Measurements from ENCODE around the gene IGHMBP2.

Gene IGHMBP2

DNA sequence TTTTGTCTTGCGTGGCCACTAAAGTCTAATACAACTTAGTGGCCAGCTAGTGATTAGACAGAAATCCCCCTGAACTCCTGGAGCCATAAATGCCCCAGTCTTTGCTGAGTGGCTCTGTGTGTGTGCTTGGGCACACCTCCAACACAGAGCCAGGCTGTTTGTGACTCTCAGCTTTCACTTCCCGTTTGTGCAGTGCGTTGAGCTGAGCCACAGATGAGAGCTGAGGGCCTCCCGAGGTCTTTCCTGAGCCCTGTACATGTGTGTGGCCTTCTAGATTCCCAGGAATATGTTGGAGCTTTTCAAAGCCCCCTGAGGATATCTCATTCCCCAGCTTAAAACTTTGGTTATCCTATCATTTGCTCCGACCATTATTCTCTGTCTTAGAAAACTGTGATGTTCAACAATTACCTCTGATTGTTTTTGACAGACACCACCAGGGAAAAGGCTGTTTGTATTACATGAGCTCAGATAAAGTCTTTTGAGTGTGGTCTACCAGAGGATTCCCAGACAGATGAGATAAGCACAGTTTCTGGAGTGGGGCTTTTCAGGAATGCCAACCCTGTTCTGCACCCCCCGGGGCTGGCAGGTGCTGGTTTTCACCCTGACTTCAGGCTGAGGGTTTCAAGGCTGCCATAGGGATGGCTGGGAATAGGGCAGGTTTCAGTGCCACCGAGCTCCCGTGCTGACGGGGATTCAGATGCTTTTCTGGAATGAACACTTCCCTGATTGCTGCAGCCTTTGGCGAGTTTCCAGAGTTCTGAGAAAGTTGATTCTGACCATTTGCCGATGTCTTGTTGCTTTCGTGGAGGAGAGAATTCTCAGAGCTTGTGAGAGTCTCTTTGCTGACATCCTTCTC is 23.8 kb downstream of the IGHMBP2 start:
- DNase-seq (ENCODE audit: low read depth, low spot score), result no peak
- Histone ChIP-seq H3K27me3 (ENCODE audit: control insufficient read depth, insufficient read depth, low read length) (no peaks in the 10 kb centered on the region), H3K9me3 (ENCODE audit: control insufficient read depth, insufficient read depth, low read length) (peaks cover 1% of the 10 kb centered on the region; the same call in 1 of the 2 replicates), H3K27ac (ENCODE audit: low read length) (no peak overlapping the region), H3K4me1 (ENCODE audit: control insufficient read depth, insufficient read depth, low read length) (no peaks in the 10 kb centered on the region), H3K4me3 (ENCODE audit: low read length) (no peak overlapping the region), H3K36me3 (ENCODE audit: control insufficient read depth, insufficient read depth, low read length) (peaks cover 13% of the 10 kb centered on the region)
- WGBS (ENCODE audit: insufficient coverage, insufficient read length), result no CpG with 5 or more reads among the region's 12 CpGs

DNA sequence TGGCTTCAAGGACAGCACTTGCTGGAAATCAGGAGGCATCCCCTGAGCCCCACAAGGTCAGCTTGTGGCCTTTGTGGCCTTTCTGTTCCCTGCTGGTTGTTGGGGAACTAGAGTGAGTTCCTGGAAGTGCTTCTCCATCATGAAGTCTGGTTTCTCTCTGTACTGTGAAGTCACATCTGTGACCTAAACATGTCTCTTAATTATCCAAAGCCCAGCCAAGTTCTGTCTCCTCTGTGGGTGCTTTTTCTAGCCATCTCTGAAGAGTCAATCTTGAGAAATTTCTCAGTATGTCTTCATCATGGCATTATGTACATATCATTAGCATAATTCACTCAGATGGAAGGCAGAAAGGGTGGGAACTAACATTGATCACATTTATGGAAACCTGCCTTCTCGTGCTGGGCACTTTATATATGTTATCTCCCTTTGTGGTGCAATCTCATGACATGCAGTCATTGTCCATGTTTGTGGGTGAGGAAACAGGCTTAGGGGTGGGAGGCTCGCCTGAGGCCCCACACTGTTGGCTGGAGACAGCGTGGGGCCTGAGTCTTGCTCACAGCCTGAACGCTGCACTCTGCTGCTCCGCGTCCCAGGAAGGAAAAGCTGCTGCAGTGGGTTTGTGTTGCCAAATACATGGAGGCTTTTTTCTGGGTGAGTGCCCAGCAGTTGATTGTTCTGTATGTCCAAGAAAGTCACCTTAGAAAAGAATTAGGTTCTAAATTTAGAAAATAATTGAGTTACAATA is 24.6 kb downstream of the IGHMBP2 start:
- DNase-seq (ENCODE audit: low read depth, low spot score), result no peak
- Histone ChIP-seq H3K27ac (ENCODE audit: low read length) (no peak overlapping the region), H3K4me3 (ENCODE audit: low read length) (no peak overlapping the region), H3K36me3 (ENCODE audit: control insufficient read depth, insufficient read depth, low read length) (peaks cover 13% of the 10 kb centered on the region), H3K4me1 (ENCODE audit: control insufficient read depth, insufficient read depth, low read length) (no peaks in the 10 kb centered on the region), H3K27me3 (ENCODE audit: control insufficient read depth, insufficient read depth, low read length) (no peaks in the 10 kb centered on the region), H3K9me3 (ENCODE audit: control insufficient read depth, insufficient read depth, low read length) (peaks cover 1% of the 10 kb centered on the region; the same call in 1 of the 2 replicates)
- WGBS (ENCODE audit: insufficient coverage, insufficient read length), result no CpG with 5 or more reads among the region's 6 CpGs

DNA sequence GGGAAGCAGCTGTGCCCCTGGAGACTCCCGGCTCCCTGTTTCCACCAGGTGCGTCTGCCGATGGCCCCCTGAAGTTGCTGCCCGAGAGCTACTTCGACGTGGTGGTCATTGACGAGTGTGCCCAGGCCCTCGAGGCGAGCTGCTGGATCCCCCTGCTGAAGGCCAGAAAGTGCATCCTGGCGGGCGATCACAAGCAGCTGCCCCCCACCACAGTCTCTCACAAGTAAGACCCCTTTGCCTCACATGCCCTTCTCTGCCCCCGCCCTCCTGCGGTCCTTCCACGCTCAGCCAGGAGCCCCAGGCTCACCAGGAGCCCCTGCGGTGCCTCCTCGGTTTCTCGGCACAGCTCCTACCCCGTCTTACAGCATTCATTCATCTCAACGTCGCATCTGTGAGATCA is 25.4 kb downstream of the IGHMBP2 start:
- no peaks in the 10 kb centered on the region for H3K4me1 ChIP-seq (ENCODE audit: control insufficient read depth, insufficient read depth, low read length)
- no CpG with 5 or more reads among the region's 20 CpGs for WGBS (ENCODE audit: insufficient coverage, insufficient read length)
- no peak for DNase-seq (ENCODE audit: low read depth, low spot score)
- no peak overlapping the region for H3K4me3 ChIP-seq (ENCODE audit: low read length)
- H3K27me3 ChIP-seq (ENCODE audit: control insufficient read depth, insufficient read depth, low read length), result no peaks in the 10 kb centered on the region
- peaks cover 13% of the 10 kb centered on the region for H3K36me3 ChIP-seq (ENCODE audit: control insufficient read depth, insufficient read depth, low read length)
- H3K27ac ChIP-seq (ENCODE audit: low read length), result no peak overlapping the region
- peaks cover 1% of the 10 kb centered on the region; the same call in 1 of the 2 replicates for H3K9me3 ChIP-seq (ENCODE audit: control insufficient read depth, insufficient read depth, low read length)

- no peak overlapping the region for H3K4me3 ChIP-seq (ENCODE audit: low read length)
- no peaks in the 10 kb centered on the region for H3K9me3 ChIP-seq (ENCODE audit: control insufficient read depth, insufficient read depth, low read length)
- DNase-seq (ENCODE audit: low read depth, low spot score), result no peak
- no peaks in the 10 kb centered on the region for H3K4me1 ChIP-seq (ENCODE audit: control insufficient read depth, insufficient read depth, low read length)
- no peaks in the 10 kb centered on the region for H3K27me3 ChIP-seq (ENCODE audit: control insufficient read depth, insufficient read depth, low read length)
- peaks cover 13% of the 10 kb centered on the region for H3K36me3 ChIP-seq (ENCODE audit: control insufficient read depth, insufficient read depth, low read length)
- no peak overlapping the region for H3K27ac ChIP-seq (ENCODE audit: low read length)
- 100% methylated on average over 1 of the region's 20 CpGs for WGBS (ENCODE audit: insufficient coverage, insufficient read length)
Measured at GRCh38 chr11:68929706-68930570, 26.2 kb downstream of the IGHMBP2 start.

- WGBS (ENCODE audit: insufficient coverage, insufficient read length), result no CpG with 5 or more reads among the region's 21 CpGs
- H3K27me3 ChIP-seq (ENCODE audit: control insufficient read depth, insufficient read depth, low read length), result no peaks in the 10 kb centered on the region
- no peaks in the 10 kb centered on the region for H3K4me1 ChIP-seq (ENCODE audit: control insufficient read depth, insufficient read depth, low read length)
- no peaks in the 10 kb centered on the region for H3K9me3 ChIP-seq (ENCODE audit: control insufficient read depth, insufficient read depth, low read length)
- H3K36me3 ChIP-seq (ENCODE audit: control insufficient read depth, insufficient read depth, low read length), result peaks cover 16% of the 10 kb centered on the region
- no peak for DNase-seq (ENCODE audit: low read depth, low spot score)
- H3K4me3 ChIP-seq (ENCODE audit: low read length), result no peak overlapping the region
- H3K27ac ChIP-seq (ENCODE audit: low read length), result no peak overlapping the region
Measured at GRCh38 chr11:68930991-68931855, 27.5 kb downstream of the IGHMBP2 start.

DNA sequence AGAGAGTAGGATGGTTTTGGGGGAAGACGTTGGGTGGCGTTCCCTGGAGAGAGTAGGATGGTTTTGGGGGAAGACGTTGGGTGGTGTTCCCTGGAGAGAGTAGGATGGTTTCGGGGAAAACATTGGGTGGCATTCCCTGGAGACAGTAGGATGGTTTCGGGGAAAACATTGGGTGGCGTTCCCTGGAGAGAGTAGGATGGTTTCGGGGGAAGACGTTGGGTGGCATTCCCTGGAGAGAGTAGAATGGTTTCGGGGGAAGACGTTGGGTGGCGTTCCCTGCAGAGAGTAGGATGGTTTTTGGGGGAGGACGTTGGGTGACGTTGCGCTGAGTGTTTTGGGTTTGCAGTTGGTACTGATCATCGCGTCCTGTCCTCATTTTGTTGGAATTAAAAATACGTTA is 28.2 kb downstream of the IGHMBP2 start:
- Histone ChIP-seq H3K27me3 (ENCODE audit: control insufficient read depth, insufficient read depth, low read length) (no peaks in the 10 kb centered on the region), H3K4me3 (ENCODE audit: low read length) (no peak overlapping the region), H3K36me3 (ENCODE audit: control insufficient read depth, insufficient read depth, low read length) (peaks cover 23% of the 10 kb centered on the region), H3K9me3 (ENCODE audit: control insufficient read depth, insufficient read depth, low read length) (no peaks in the 10 kb centered on the region), H3K4me1 (ENCODE audit: control insufficient read depth, insufficient read depth, low read length) (no peaks in the 10 kb centered on the region), H3K27ac (ENCODE audit: low read length) (no peak overlapping the region)
- 100% methylated on average over 3 of the region's 17 CpGs for WGBS (ENCODE audit: insufficient coverage, insufficient read length)
- no peak for DNase-seq (ENCODE audit: low read depth, low spot score)

DNA sequence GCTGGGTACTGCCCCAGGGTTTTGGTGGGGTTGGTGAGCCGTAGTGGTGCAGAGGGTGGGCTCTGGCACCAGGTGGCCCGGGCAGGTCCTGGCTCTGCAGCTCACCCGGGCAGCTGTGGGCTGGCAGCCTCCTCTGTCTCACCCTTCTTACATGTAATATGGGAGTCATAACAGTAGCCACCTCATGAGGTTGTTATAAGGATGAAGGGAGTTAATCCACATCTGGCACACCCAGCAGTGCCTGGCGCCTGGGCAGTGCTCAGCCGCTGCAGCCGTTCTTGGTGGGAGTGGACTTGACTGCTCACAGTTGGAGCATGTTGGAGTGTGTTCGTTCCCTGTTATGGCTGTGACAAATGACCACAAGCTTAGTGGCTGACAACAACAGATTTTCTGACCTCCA is 28.7 kb downstream of the IGHMBP2 start:
- Histone ChIP-seq H3K9me3 (ENCODE audit: control insufficient read depth, insufficient read depth, low read length) (no peaks in the 10 kb centered on the region), H3K27ac (ENCODE audit: low read length) (no peak overlapping the region), H3K4me3 (ENCODE audit: low read length) (no peak overlapping the region), H3K36me3 (ENCODE audit: control insufficient read depth, insufficient read depth, low read length) (peaks cover 28% of the 10 kb centered on the region), H3K4me1 (ENCODE audit: control insufficient read depth, insufficient read depth, low read length) (no peaks in the 10 kb centered on the region), H3K27me3 (ENCODE audit: control insufficient read depth, insufficient read depth, low read length) (no peaks in the 10 kb centered on the region)
- no peak for DNase-seq (ENCODE audit: low read depth, low spot score)
- no CpG with 5 or more reads among the region's 7 CpGs for WGBS (ENCODE audit: insufficient coverage, insufficient read length)

- H3K36me3 ChIP-seq (ENCODE audit: control insufficient read depth, insufficient read depth, low read length), result peaks cover 29% of the 10 kb centered on the region
- no peak overlapping the region for H3K4me3 ChIP-seq (ENCODE audit: low read length)
- no peaks in the 10 kb centered on the region for H3K9me3 ChIP-seq (ENCODE audit: control insufficient read depth, insufficient read depth, low read length)
- H3K27me3 ChIP-seq (ENCODE audit: control insufficient read depth, insufficient read depth, low read length), result no peaks in the 10 kb centered on the region
- no peak overlapping the region for H3K27ac ChIP-seq (ENCODE audit: low read length)
- no peak for DNase-seq (ENCODE audit: low read depth, low spot score)
- no CpG with 5 or more reads among the region's 24 CpGs for WGBS (ENCODE audit: insufficient coverage, insufficient read length)
- no peaks in the 10 kb centered on the region for H3K4me1 ChIP-seq (ENCODE audit: control insufficient read depth, insufficient read depth, low read length)
Measured at GRCh38 chr11:68932933-68933577, 29.4 kb downstream of the IGHMBP2 start.

GRCh38 chr11:68933605-68934320 is 30.1 kb downstream of the IGHMBP2 start:
- H3K9me3 ChIP-seq (ENCODE audit: control insufficient read depth, insufficient read depth, low read length), result no peaks in the 10 kb centered on the region
- no peak overlapping the region for H3K4me3 ChIP-seq (ENCODE audit: low read length)
- no peak for DNase-seq (ENCODE audit: low read depth, low spot score)
- WGBS (ENCODE audit: insufficient coverage, insufficient read length), result no CpG with 5 or more reads among the region's 17 CpGs
- no peak overlapping the region for H3K27ac ChIP-seq (ENCODE audit: low read length)
- H3K36me3 ChIP-seq (ENCODE audit: control insufficient read depth, insufficient read depth, low read length), result peaks cover 32% of the 10 kb centered on the region
- no peaks in the 10 kb centered on the region for H3K27me3 ChIP-seq (ENCODE audit: control insufficient read depth, insufficient read depth, low read length)
- no peaks in the 10 kb centered on the region for H3K4me1 ChIP-seq (ENCODE audit: control insufficient read depth, insufficient read depth, low read length)

All from iPS DF 6.9 (cell line).